K562 (cell line): ENCODE results near the gene SF3B3. TPM values are rescaled to one million over a fixed set of nuclear protein-coding genes. Genes with fewer than 3 reads are reported as not detected.

ENCODE experiments used
- ATAC-seq: fragments of 200-7000 bp; cut with Tn5 transposase; 3 replicates; pipeline ENCODE4 v1.9.1; 2020; ENCODE audit warnings: moderate library complexity
- BruUV-seq: library from RNA; stranded (reverse); fragments of 400-500 nt; replicated peaks from 2 replicates; lab custom pipeline; 2021; lab: Mats Ljungman, UMichigan
- CTCF ChIA-PET: fragments of 300-600 bp; formaldehyde crosslinking; extraction: SDS; loops from one replicate; lab custom pipeline; 2021; ENCODE audit warnings: low intra/inter-chr PET ratio; lab: Yijun Ruan, JAX
- POLR2A ChIA-PET: fragments of 300-600, 350-650 bp; sonication (Branson Sonifier 250); formaldehyde crosslinking; extraction: SDS; loops from one replicate; lab custom pipeline; 2021; ENCODE audit warnings: antibody characterized with exemption, inconsistent platforms; lab: Yijun Ruan, JAX
- DNase-seq, 4 experiments: peaks; one replicate each; pipeline versions ENCODE4 v3.0.0 to v3.0.0-alpha.2; 2011 to 2018; ENCODE audit warnings: low spot score in 3 of 4, mixed read lengths in 3 of 4; ENCODE audit errors: extremely low read depth in 1 of 4
- FAIRE-seq: peaks from 2 replicates; lab custom pipeline; 2011; peaks lifted over from hg19 to GRCh38; lab: Jason Lieb, UNC
- H2AFZ ChIP-seq: 2 replicates; pipeline ENCODE4 v1.6.0; 2011; ENCODE audit warnings: low read depth, low read length, control low read depth, inconsistent platforms
- H3K27ac ChIP-seq: fragments of 200-600 bp; 3 replicates; pipeline ENCODE4 v1.8.0; 2011; ENCODE audit warnings: low read depth, mild to moderate bottlenecking, control low read depth, inconsistent platforms, low read length, moderate library complexity, mixed read lengths; ENCODE audit errors: extremely low read depth
- H3K27me3 ChIP-seq, 2 experiments: fragments of 300-600 bp in 1 of 2; 2 replicates in 1 of 2; 3 replicates in 1 of 2; pipeline versions ENCODE4 v1.6.0 to v1.8.0; 2011; ENCODE audit warnings: inconsistent platforms in 2 of 2, low read length in 2 of 2, mild to moderate bottlenecking in 1 of 2, mixed read lengths in 1 of 2, moderate library complexity in 1 of 2; ENCODE audit not compliant: control insufficient read depth in 2 of 2, insufficient read depth in 2 of 2
- H3K36me3 ChIP-seq: fragments of 300-600 bp; 3 replicates; pipeline ENCODE4 v1.8.0; 2011; ENCODE audit warnings: mild to moderate bottlenecking, low read length, inconsistent platforms; ENCODE audit not compliant: control insufficient read depth, insufficient read depth
- H3K4me1 ChIP-seq, 2 experiments: fragments of 200-600 bp in 1 of 2; replicated peaks in 1 of 2; 2 replicates in 1 of 2; 3 replicates in 1 of 2; pipeline versions ENCODE4 v1.5.1 to v1.8.0; 2011; ENCODE audit warnings: inconsistent platforms in 2 of 2, low read length in 2 of 2, mild to moderate bottlenecking in 1 of 2, mixed read lengths in 1 of 2, moderate library complexity in 1 of 2; ENCODE audit not compliant: control insufficient read depth in 2 of 2, insufficient read depth in 2 of 2
- H3K4me2 ChIP-seq: 2 replicates; pipeline ENCODE4 v1.6.1; 2011; ENCODE audit warnings: low read length, control low read depth, inconsistent platforms, mixed read lengths; ENCODE audit not compliant: insufficient read depth
- H3K4me3 ChIP-seq: fragments of 200-600 bp; sonication (generic), shearing (Covaris generic); 2 replicates; pipeline ENCODE4 v1.5.1; 2016; ENCODE audit warnings: control low read depth, inconsistent platforms
- H3K79me2 ChIP-seq: fragments of 200-600 bp; 3 replicates; pipeline ENCODE4 v1.8.0; 2011; ENCODE audit warnings: low read length, inconsistent platforms; ENCODE audit not compliant: control insufficient read depth, insufficient read depth
- H3K9ac ChIP-seq, 2 experiments: 2 replicates each; pipeline versions ENCODE4 v1.6.0 to v1.6.1; 2011; ENCODE audit warnings: low read depth in 2 of 2, low read length in 2 of 2, control low read depth in 1 of 2, inconsistent platforms in 1 of 2, mild to moderate bottlenecking in 1 of 2, mixed read lengths in 1 of 2; ENCODE audit not compliant: insufficient read depth in 1 of 2
- H3K9me1 ChIP-seq: one replicate; pipeline ENCODE4 v1.6.0; 2011; ENCODE audit warnings: inconsistent platforms, mild to moderate bottlenecking, low read length, moderate library complexity; ENCODE audit not compliant: control insufficient read depth, insufficient read depth
- H3K9me3 ChIP-seq: replicated peaks from 2 replicates; pipeline ENCODE4 v1.5.1; 2011; ENCODE audit warnings: low read depth, low read length, inconsistent platforms; ENCODE audit not compliant: control insufficient read depth, insufficient read depth
- H4K20me1 ChIP-seq: replicated peaks from 2 replicates; pipeline ENCODE4 v1.6.1; 2011; ENCODE audit warnings: low read length, inconsistent platforms, mixed read lengths; ENCODE audit not compliant: control insufficient read depth, insufficient read depth
- ATF4 ChIP-seq: fragments of 450-650 bp; formaldehyde crosslinking; IDR thresholded peaks from 2 replicates; pipeline ENCODE4 v1.4.0; 2022; ENCODE audit warnings: mild to moderate bottlenecking, moderate library complexity
- BDP1 ChIP-seq: IDR thresholded peaks from 3 replicates; pipeline ENCODE4 v1.6.1; 2011; ENCODE audit not compliant: insufficient read length, insufficient read depth
- EWSR1 ChIP-seq: fragments of 450-650 bp; IDR thresholded peaks from 2 replicates; pipeline ENCODE4 v1.6.1; 2018; ENCODE audit warnings: borderline replicate concordance, mild to moderate bottlenecking, low read depth, moderate library complexity; ENCODE audit not compliant: partially characterized antibody
- FOXA1 ChIP-seq: fragments of 450-650 bp; IDR thresholded peaks from 2 replicates; pipeline ENCODE4 v1.6.1; 2016; ENCODE audit warnings: mild to moderate bottlenecking, borderline replicate concordance
- HMGN3 ChIP-seq: IDR thresholded peaks from 2 replicates; pipeline ENCODE4 v1.6.1; 2011; ENCODE audit warnings: borderline replicate concordance, low read depth, mild to moderate bottlenecking, mixed read lengths, low read length; ENCODE audit not compliant: insufficient read length; ENCODE audit errors: extremely low read depth
- ILF3 ChIP-seq: fragments of 450-650 bp; IDR thresholded peaks from 2 replicates; pipeline ENCODE4 v1.6.1; 2018; ENCODE audit warnings: antibody characterized with exemption, mild to moderate bottlenecking, moderate library complexity, borderline replicate concordance
- IRF1 ChIP-seq: sonication (generic); formaldehyde crosslinking; IDR thresholded peaks from 2 replicates; pipeline ENCODE4 v1.8.0; 2022; ENCODE audit warnings: missing genetic modification reagents, mild to moderate bottlenecking, borderline replicate concordance
- KLF16 ChIP-seq: IDR thresholded peaks from 2 replicates; pipeline ENCODE4 v1.6.1; 2016; ENCODE audit warnings: antibody characterized with exemption
- NCOR1 ChIP-seq: fragments of 450-650 bp; IDR thresholded peaks from 2 replicates; pipeline ENCODE4 v1.6.1; 2016; ENCODE audit warnings: mild to moderate bottlenecking, moderate library complexity
- NFXL1 ChIP-seq: fragments of 450-650 bp; formaldehyde crosslinking; IDR thresholded peaks from 2 replicates; pipeline ENCODE4 v1.4.0; 2021; ENCODE audit warnings: mild to moderate bottlenecking
- THRA ChIP-seq: fragments of 450-650 bp; IDR thresholded peaks from 2 replicates; pipeline ENCODE4 v1.6.1; 2017; ENCODE audit warnings: mild to moderate bottlenecking, moderate library complexity
- TOE1 ChIP-seq, 2 experiments: fragments of 450-650 bp in 1 of 2; sonication (generic) in 1 of 2; formaldehyde crosslinking in 1 of 2; IDR thresholded peaks; 2 replicates each; pipeline versions ENCODE4 v1.7.1 to v1.8.0; 2016 to 2022; ENCODE audit warnings: borderline replicate concordance in 2 of 2, mild to moderate bottlenecking in 2 of 2, antibody characterized with exemption in 1 of 2, inconsistent platforms in 1 of 2, low read depth in 1 of 2, missing genetic modification reagents in 1 of 2, moderate library complexity in 1 of 2
- USF1 ChIP-seq: sonication (generic); formaldehyde crosslinking; IDR thresholded peaks from 2 replicates; pipeline ENCODE4 v1.9.0; 2022; ENCODE audit warnings: mild to moderate bottlenecking, missing genetic modification reagents
- ZC3H4 ChIP-seq: sonication (generic); formaldehyde crosslinking; IDR thresholded peaks from 2 replicates; pipeline ENCODE4 v1.9.0; 2021; ENCODE audit warnings: missing genetic modification reagents, borderline replicate concordance
- ZNF77 ChIP-seq: fragments of 250-450 bp; sonication (Bioruptor Pico); IDR thresholded peaks from 2 replicates; pipeline ENCODE4 v1.5.0; 2020
- WGBS: fragments of 100-300 bp; shearing (Covaris generic); methylation state at CpG from one replicate; pipeline ENCODE4 v1.1.6; 2016; ENCODE audit warnings: low coverage, mixed read lengths; ENCODE audit not compliant: insufficient coverage; ENCODE audit errors: missing lambda C conversion rate; 5-methylcytosine and 5-hydroxymethylcytosine counted together
- in situ Hi-C: fragments of 300-500 bp; cut with MboI; formaldehyde crosslinking; loops from 4 replicates; pipeline ENCODE4 v1.15.0; 2018; ENCODE audit warnings: inconsistent platforms, mixed read lengths
- intact Hi-C: fragments of 100-400 bp; cut with micrococcal nuclease; formaldehyde crosslinking; loops from 2 replicates; pipeline ENCODE4 v1.14.2; 2022
- polyA plus RNA-seq, 8 experiments: library from polyadenylated mRNA; depleted of rRNA in 4 of 8; stranded (reverse) in 5 of 8; unstranded in 3 of 8; fragments of >200 nt; fragmentation: Nextera tagmentation in 2 of 8; fragmentation: Illumina TruSeq in 1 of 8; extraction: Ambion mirVana in 2 of 8; extraction: Trizol in 1 of 8; gene quantifications; 2 replicates each; pipeline versions ENCODE4 v1.2.1 to v1.2.3, GENCODE V29; 2011 to 2014; ENCODE audit warnings: inconsistent platforms in 1 of 8, missing spikeins in 1 of 8
- total RNA-seq, 7 experiments: library from RNA; depleted of rRNA in 6 of 7; stranded (reverse); fragments of >200 nt in 6 of 7; fragmentation: Illumina TruSeq in 2 of 7; extraction: Trizol in 2 of 7; gene quantifications; 2 replicates each; pipeline versions ENCODE4 v1.2.1 to v1.2.3, GENCODE V29; 2011 to 2021; ENCODE audit warnings: low replicate concordance in 1 of 7
- TF ChIP-seq, protein P1 (sequence below): IDR thresholded peaks from 2 replicates; pipeline ENCODE4 v1.6.1; 2014; ENCODE audit warnings: antibody characterized with exemption

The SF3B3 gene
- total and polyA plus RNA-seq, 9 of the 15 experiments (the other 6 are each of a cell fraction or from before 2014, with no cell fraction given), result 98.9 to 546 (median 221) TPM

GRCh38 chr16:70586731-70587130 is 63.1 kb downstream of the SF3B3 start (continued):
- TF ChIP-seq TOE1 (IDR thresholded peaks at IDR 0.05; ENCODE audit: borderline replicate concordance) (no peak), TOE1 (CRISPR knock-in tag; IDR thresholded peaks at IDR 0.05; ENCODE audit: borderline replicate concordance, low read depth) (no peak), EWSR1 (no peak), ZC3H4 (no peak), NFXL1 (CRISPR knock-in tag) (no peak), ATF4 (CRISPR knock-in tag) (no peak), USF1 (CRISPR knock-in tag) (no peak)

DNA sequence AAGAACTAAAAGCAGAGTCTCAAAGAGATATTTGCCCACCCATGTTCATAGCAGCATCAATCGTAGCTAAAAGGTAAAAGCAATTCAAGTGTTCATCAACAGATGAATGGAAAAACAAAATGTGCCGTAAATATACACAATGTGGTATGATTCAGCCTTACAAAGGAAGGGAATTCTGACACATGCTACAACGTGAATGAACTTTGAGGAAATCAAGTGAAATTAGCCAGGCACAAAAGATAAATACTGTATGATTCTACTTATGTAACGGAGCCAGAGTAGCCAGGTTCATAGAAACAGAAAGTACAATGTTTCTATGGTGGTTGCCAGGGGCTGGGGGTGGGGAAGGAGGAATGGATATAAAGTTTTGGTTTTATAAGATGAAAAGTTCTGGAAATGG is 64.9 kb downstream of the SF3B3 start:
- H3K9ac ChIP-seq, result no peak overlapping the region
- TF ChIP-seq THRA, result no peak
- TF ChIP-seq NCOR1, result no peak
- no peak for TF ChIP-seq ILF3
- TF ChIP-seq, protein P1, sequence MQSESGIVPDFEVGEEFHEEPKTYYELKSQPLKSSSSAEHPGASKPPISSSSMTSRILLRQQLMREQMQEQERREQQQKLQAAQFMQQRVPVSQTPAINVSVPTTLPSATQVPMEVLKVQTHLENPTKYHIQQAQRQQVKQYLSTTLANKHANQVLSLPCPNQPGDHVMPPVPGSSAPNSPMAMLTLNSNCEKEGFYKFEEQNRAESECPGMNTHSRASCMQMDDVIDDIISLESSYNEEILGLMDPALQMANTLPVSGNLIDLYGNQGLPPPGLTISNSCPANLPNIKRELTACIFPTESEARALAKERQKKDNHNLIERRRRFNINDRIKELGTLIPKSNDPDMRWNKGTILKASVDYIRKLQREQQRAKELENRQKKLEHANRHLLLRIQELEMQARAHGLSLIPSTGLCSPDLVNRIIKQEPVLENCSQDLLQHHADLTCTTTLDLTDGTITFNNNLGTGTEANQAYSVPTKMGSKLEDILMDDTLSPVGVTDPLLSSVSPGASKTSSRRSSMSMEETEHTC, result no peak
- no peak for TF ChIP-seq HMGN3
- no peak for TF ChIP-seq ZNF77 (CRISPR knock-in tag)
- no peak for TF ChIP-seq BDP1
- TF ChIP-seq KLF16, result no peak
- no peak for TF ChIP-seq FOXA1
- no peak for TF ChIP-seq IRF1 (CRISPR knock-in tag)

More for the DNA sequence above, 64.9 kb downstream of the SF3B3 start:
- Histone ChIP-seq H4K20me1 (peaks cover 5% of the 10 kb centered on the region; the same call in 1 of the 2 replicates), H3K79me2 (no peaks in the 10 kb centered on the region), H3K9me3 (no peaks in the 10 kb centered on the region), H3K4me3 (no peak overlapping the region), H3K4me1 (peaks cover 0 to 5% of the 10 kb centered on the region in 2 experiments; a peak in 1 of 5 replicates), H2AFZ (0 out of 2 replicates have a peak overlapping the region, but pooled peaks have one; percentile 5), H3K27ac (no peak overlapping the region), H3K9me1 (no peaks in the 10 kb centered on the region), H3K4me2 (no peak overlapping the region), H3K27me3 (peaks cover 19 to 44% of the 10 kb centered on the region in 2 experiments), H3K36me3 (no peaks in the 10 kb centered on the region)
- WGBS, result 1% methylated on average over 4 of the region's 4 CpGs
- intact Hi-C loops, result no loop called here
- no peak for ATAC-seq
- ChIA-PET CTCF (no interaction called here), POLR2A (interaction anchor here (1.0 to 1.7 kb wide), 3 partner anchors 9 to 14 kb away, joined by 3 to 5 read pairs (median 5); no protein-coding TSS in a partner anchor)
- DNase-seq, result no peak
- in situ Hi-C loops, result no loop called here
- FAIRE-seq, result no peak
- no TSS peak for BruUV-seq
